ENCODE measurements around the gene HOATZ.

The HOATZ gene

GRCh38 chr11:111549196-111549868, 34.8 kb downstream of the HOATZ start:
- no peak for DNase-seq (ENCODE audit: low read depth)

- no peak for DNase-seq (ENCODE audit: low read depth)
These were observed 35.3 kb downstream of the HOATZ start for GRCh38 chr11:111549869-111550203.

- DNase-seq (ENCODE audit: low read depth): no peak
These were observed 35.7 kb downstream of the HOATZ start for GRCh38 chr11:111550258-111550657.

- no peak for DNase-seq (ENCODE audit: low read depth)
These were observed 40.0 kb downstream of the HOATZ start for GRCh38 chr11:111554532-111554931.

- no peak for DNase-seq (ENCODE audit: low read depth)
These were observed 40.7 kb downstream of the HOATZ start for GRCh38 chr11:111555255-111555654.

- DNase-seq (ENCODE audit: low read depth): peak; percentile 95
These were observed 43.0 kb downstream of the HOATZ start for GRCh38 chr11:111557425-111558111.

- DNase-seq (ENCODE audit: low read depth): no peak
These were observed 45.4 kb downstream of the HOATZ start for GRCh38 chr11:111559800-111560464.

GRCh38 chr11:111560800-111561199, 46.2 kb downstream of the HOATZ start:
- no peak for DNase-seq (ENCODE audit: low read depth)

GRCh38 chr11:111561306-111561705, 46.7 kb downstream of the HOATZ start:
- DNase-seq (ENCODE audit: low read depth): no peak

GRCh38 chr11:111561791-111562325, 47.3 kb downstream of the HOATZ start:
- peak; percentile 82 for DNase-seq (ENCODE audit: low read depth)

- DNase-seq (ENCODE audit: low read depth): no peak
These were observed 48.3 kb downstream of the HOATZ start for GRCh38 chr11:111562692-111563389.

- no peak for DNase-seq (ENCODE audit: low read depth)
These were observed 50.6 kb downstream of the HOATZ start for GRCh38 chr11:111565114-111565720.

GRCh38 chr11:111566324-111566723, 51.7 kb downstream of the HOATZ start:
- DNase-seq (ENCODE audit: low read depth): no peak

- DNase-seq (ENCODE audit: low read depth): no peak
These were observed 54.9 kb downstream of the HOATZ start for GRCh38 chr11:111569476-111569875.

GRCh38 chr11:111570796-111571195, 56.2 kb downstream of the HOATZ start:
- no peak for DNase-seq (ENCODE audit: low read depth)

GRCh38 chr11:111571829-111572501, 57.4 kb downstream of the HOATZ start:
- no peak for DNase-seq (ENCODE audit: low read depth)

GRCh38 chr11:111572581-111572980, 58.0 kb downstream of the HOATZ start:
- no peak for DNase-seq (ENCODE audit: low read depth)

- no peak for DNase-seq (ENCODE audit: low read depth)
These were observed 59.3 kb downstream of the HOATZ start for GRCh38 chr11:111573821-111574249.

- DNase-seq (ENCODE audit: low read depth): no peak
These were observed 60.0 kb downstream of the HOATZ start for GRCh38 chr11:111574373-111575225.

GRCh38 chr11:111575740-111576139, 61.2 kb downstream of the HOATZ start:
- DNase-seq (ENCODE audit: low read depth): no peak
